ENCODE measurements around the gene ESRRB.

ESRRB gene

DNA sequence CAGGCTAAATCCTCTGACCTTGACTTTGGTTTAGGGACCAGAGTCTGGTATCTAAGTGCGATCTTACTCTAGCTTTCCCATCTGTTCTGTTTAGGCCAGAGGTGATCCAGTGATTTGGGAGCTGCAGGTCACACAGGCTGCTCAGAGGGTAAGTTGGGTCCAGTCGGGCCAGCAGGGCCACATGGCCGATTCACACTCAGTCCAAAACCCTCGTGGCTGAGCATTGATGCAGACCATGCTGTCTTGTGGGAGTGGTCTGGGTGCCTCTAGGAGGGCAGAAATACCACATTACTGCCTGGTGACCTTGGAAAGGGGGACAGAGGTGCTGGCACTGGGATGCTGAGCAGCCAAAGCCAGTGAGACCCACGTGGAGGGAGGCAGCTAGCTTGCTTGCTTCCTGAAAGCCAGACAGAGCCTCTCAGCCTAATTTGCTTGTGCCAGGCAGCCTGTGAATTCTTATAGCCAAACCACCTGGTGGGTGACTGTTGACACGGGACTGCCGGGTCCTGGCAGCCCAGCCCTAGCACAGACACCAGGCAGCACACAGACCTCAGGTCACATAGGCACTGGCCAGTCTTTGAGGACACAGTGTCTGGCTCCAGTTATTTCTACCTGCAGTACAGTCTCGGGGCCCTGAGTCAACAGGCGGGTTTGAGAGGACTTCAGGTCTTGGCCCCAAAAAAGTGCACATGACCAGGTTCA is 31.7 kb downstream of the ESRRB start:
- no peak for DNase-seq (ENCODE audit: low spot score)

DNA sequence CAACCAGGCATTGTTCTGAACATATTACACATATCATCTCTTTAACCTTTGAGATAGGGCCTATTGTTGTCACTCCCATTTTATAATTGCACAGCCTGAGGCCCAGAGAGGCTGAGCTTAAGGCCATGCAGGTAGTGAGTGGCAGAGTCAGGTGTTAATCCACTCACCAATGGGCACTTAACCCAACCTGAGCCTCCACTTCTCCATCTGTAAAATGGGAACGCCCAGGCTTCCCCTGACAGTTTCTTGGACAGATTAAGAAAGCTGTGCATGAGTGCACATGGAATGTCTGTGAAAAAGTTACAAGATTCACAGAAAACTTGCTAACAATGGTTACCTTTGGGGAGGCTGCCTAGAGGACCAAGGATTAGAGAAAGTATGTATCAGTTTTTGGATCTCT is 32.9 kb downstream of the ESRRB start:
- no peak for DNase-seq (ENCODE audit: low spot score)

DNA sequence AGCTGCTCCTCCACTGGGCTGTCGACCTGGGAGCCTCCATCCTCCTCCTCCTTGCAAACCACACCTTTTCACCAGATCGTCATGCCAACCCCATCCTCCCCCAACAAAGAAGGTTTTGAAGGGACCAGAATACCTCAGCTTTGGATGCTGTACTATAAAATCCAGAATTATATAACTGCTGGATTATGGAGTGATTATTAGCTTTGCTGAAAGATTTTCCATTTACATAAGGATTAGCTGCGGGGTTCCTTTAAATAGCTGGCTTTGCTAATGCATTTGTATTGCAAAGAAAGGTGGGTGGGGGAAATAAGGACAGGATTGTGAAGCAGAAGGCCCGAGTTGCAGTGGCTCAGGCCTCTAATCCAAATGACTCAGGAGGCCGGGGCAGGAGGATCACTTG is 36.6 kb downstream of the ESRRB start:
- no peak for DNase-seq (ENCODE audit: low spot score)

DNA sequence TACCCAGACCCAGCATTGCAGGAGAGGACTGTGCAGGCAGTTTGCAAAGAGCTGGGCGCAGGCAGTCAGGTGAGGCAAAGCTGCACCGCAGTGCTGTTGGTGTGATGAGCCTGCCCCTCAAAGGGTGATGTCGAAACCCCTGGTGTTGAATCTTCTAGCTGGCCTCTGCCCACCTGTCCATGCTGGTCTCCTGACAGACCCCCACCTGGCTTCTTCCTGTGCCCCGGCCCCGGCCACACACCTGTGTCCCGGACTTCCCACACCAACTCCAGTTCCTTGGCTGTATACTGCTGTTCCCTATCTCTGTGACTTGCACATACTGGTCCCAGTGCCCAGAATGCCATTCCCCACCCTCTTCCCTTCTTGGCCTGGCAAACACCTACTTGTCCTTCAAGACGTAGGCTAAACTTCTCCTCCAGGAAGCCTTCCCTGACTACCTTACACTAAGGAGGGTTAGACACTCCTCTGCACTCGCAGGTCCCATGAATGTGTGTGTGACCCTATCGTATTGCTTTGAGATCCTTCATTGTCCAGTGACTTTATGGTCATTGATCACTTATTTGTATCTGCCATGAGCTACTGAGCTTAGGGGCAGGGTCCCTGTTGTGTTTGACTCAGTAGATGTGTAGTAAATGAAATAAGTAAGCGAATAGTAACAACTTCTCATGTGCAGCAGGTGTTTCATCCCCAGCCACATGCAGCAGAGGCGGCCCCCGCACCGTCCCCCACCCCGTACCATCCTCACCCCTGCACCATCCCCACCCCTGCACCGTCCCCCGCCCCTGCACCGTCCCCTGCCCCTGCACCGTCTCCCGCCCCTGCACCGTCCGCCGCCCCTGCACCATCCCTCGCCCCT is 37.4 kb downstream of the ESRRB start:
- no peak for DNase-seq (ENCODE audit: low spot score)

DNA sequence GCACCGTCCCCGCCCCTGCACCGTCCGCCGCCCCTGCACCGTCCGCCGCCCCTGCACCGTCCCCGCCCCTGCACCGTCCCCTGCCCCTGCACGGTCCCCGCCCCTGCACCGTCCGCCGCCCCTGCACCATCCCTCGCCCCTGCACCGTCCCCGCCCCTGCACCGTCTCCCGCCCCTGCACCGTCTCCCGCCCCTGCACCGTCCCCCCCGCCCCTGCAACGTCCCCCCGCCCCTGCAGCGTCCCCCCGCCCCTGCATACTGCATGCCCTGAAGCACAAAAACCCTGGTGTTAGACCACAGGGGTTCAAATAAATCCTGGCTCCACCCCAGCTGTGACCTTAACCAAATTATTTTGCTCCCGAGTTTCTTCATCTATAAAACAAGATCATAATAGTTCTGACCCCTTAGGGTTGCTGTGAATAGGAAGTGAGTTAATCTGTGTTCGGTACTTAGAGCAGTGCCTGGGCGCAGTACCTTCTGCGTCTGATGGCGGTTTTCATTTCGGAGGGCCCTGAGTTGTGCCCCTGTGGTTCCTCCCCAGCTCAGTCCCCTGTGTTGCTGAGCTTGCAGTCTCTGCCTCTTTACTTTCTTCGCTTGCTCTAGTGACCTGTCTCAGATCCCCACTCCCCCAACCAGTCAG is 38.1 kb downstream of the ESRRB start:
- peak; percentile 67 for DNase-seq (ENCODE audit: low spot score)

DNA sequence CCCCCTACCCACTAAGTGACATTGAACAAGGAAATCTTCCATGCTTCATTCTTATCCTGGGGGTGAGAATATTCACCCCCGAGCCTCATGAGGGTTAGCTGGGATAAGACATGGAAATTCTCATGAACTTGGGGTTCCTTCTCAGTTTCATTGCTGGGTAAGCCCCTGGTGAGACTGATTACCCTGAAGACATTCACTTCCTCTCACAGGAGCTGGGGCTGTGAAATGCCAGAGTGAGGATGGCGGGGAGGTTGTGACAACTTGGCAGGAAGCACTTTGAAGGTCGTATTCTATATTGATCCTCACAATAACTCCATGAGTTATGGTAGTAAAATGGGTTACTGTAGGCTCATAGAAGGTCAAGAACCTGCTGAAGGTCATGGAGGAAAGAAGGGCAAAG is 43.5 kb downstream of the ESRRB start:
- no peak for DNase-seq (ENCODE audit: low spot score)

DNA sequence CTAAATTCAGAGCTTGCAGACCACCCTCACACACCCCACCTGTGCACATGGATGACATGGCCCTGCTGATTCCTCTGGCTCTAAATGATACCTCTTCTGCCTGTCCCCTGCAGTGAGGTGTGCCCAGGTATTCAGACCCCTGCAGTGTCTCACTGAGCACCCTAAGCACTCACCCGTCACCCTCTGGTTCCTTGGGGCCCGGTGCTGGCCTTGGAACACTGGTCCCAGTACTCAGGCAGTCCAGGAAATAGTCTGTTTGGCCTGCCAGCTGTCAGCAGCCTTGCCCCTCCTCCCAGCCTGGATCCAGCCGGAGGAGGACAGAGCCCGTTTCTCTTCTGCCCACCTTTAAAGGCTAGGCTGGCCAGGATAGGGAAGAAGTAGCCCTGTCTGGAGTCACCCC is 44.9 kb downstream of the ESRRB start:
- no peak for DNase-seq (ENCODE audit: low spot score)

DNA sequence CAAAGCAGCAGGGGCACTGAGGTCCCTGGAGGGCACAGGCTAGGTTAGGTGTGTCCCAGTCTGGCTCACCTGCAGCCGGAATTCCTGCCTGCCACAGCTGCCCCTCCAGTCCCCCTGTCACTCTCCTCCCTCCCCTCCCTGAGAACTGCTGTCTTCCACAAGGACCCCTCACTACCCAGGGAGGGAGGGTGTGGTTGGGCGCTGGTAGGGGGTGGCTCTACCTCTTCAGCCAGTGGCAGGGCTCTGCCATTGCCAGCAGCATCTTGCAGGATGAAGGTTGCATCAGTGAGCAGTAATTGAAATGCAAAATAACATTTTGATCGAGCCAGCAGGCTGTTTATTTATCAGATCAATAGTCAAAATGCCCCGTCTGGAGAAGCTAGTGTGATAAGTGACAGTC is 45.7 kb downstream of the ESRRB start:
- no peak for DNase-seq (ENCODE audit: low spot score)

DNA sequence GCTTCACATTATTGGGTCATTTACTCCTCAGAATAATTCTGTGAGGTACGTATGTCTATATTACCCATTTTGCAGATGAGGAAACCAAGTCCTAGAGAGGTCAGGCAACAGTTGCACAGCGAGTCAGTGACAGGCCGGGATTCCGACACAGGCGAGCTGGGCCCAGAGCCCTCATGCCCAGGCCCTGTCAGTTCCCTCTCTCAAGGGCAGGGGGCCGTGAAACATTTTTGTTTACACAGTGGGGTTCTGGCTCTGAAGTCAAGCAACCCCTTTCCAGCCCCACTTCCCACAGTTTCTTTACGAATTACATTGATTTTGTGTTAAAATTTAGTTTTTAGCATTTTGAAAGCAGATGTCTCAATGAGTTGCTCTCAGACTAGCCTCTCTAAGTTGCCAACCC is 46.7 kb downstream of the ESRRB start:
- DNase-seq (ENCODE audit: low spot score) = no peak

DNA sequence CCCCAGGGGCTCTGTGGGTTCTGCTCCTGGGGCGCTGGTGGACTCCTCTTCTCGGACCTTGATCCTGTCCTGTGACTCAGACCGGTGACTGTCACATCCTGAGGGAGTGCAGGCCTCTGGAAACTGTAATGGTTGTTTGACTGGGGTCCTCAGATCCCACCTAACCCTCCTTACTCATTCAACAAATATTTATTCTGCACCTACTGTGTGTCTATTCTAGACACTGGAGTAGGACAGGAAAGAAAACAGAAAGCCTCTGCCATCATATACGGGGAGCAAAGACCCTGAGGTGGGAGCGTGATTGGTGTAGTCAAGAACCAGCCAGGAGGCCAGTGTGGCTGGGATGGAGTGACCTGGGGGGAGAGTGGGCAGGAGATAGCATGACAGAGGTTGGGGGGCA is 47.6 kb downstream of the ESRRB start:
- DNase-seq (ENCODE audit: low spot score) = no peak

DNA sequence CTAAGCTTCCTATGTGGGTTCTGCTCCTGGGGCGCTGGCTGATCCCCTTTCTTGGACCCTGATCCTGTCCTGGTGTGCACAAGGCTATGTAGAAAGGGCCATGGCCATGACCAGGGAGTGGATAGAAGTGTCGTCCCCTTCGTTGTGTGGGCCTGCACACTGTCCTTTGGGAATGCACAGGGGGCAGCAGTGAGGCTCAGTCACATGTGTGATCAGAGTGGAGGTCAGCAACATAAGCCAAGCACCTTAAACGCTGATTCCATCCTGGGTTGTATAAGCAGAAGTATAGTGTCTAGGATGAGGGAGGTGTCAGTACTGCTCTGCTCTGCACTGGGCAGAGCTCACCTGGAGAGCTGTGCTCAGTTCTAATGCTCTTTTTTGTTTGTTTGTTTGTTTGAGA is 48.4 kb downstream of the ESRRB start:
- DNase-seq (ENCODE audit: low spot score) = no peak

DNA sequence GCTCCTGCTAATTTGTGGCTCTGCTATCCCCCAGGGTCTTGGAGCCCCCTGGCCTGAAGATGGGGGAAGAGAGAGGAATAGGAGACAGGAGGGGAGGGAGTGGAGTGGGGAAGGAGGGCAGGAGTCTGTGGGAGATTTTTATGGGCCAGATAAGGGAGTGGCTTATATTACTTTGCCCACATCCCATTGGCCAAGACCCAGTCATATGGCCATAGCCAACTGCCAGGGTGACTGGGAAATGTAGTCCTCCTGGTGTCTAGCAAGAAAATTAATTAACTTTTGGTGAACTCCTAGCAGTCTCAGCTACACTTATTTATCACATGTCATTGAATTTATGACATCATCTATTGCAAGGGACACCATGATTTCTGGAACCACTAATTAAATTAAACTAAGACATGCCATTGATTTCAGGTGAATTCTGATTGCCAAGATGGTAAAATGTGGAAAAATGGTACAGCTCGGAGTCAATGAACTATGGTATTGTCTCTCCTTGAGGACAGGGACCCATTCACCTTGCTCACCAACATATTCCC is 50.3 kb downstream of the ESRRB start:
- DNase-seq (ENCODE audit: low spot score) = no peak

DNA sequence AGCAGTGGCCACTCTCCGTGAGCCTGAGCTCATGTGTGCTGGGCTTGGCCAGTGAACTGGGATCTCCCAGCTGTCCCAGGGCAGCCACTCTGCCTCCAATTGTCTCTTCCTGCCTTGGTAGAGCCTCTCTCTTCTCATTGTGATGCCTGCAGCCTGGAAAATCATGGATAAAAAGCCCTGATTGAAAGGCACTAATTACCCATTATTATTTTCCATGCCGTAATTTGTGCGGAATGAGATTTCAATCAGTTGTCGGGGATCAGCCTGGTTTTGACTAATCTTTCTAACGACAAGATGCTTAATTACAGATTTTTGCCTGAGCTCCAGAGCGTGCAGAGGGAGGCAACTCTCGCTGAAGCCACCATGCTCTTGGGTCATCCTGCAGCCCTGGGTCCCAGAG is 52.7 kb downstream of the ESRRB start:
- DNase-seq (ENCODE audit: low spot score) = no peak

DNA sequence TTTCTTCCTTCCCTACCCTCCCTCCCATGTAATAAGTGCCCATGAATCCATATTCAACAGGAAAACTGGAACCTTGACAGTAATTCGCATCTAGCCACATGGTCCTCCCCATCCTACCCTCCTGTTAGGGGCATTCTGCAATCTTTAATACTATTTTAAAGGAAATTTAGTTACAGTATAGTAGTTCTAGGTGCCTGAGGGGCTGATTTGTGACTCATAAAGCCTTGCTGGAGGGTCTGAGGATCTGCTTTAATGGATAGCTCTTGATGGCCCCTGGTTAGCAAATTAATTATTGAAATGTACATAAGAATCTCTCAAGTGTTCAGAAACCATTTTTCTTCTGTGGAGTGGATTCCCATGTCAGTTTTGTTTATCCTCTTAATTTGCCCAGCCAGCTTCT is 54.1 kb downstream of the ESRRB start:
- no peak for DNase-seq (ENCODE audit: low spot score)

DNA sequence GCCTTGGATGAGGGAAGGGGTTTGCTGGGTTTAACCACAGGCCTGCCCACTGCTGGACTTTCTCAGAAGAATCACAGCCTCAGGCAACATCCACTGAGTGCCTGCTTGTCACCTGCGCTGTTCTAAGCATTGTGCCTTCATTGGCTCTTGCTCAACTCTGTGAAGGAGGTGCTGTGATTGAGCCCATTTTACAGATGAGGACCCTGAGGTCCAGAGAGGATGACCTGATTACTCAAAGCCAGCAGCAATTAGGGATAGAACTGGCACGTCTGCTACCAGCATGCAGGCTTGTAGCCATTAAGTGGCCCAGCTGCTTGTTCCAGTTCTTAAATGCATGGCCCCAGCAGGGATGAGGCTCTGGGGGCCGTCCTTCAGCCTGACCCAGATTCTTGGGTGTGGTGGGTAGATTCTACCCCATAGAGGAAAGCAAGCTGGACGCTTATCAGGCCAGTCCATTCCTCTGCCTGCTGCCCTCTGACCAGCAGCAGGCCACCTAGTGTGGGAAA is 54.6 kb downstream of the ESRRB start:
- no peak for DNase-seq (ENCODE audit: low spot score)

DNA sequence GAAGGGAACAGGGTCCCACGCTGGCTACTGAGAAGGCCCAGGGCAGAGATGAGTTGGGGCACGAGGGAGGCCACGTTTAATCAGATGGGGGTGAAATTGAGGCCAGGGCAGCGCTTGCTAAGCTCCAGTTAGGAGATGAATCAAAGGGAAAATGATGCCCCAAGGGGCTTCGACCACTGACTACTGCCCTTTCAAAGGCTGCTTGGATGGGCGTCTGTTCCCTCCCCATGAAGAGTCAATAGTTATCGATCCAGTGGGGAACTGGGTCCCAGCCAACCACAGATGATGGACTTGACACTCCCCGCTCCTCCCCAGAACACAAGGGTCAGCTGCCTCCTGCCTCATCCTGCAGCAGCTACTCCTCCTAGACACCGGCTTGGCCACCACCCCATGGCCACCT is 55.6 kb downstream of the ESRRB start:
- no peak for DNase-seq (ENCODE audit: low spot score)

DNA sequence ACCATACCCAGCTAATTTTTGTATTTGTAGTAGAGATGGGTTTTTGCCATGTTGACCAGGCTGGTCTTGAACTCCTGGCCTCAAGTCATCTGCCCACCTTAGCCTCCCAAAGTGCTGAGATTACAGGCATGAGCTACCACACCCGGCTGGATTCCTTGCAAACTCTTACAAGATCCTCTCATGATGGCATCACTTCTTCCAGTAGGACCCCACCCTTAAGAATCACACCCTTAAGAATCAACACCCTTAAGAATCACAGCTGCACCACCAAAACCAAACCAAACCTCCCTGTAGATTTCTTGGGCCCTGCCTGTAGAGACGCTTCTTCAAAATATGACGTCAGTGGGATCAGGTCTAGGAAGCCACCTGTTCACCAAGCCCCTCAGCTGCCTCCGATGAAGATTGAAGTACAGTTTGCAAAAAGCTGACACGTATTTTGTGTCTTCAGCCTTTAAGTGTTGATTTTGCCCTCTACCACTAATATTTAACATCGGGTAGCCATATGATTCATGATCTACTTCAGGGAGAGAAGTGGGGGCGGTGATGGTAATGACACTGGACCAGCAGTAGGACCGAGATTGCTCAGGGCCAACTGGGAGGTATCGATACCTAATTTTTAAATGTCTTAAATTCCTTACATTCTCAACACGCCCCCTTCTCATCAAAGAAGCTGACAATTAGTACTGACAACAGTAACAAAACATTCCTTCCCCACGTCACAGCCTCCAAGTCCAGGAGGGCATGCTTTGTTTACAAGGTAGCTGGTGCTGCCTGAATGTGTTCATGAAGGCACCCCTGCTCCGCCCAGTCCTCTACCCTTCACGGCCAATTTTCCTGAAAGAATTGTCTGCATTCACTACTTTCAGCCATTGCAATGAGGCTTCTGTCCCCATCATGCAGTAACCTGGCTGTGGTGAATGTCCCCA is 57.2 kb downstream of the ESRRB start:
- no peak for DNase-seq (ENCODE audit: low spot score)

DNA sequence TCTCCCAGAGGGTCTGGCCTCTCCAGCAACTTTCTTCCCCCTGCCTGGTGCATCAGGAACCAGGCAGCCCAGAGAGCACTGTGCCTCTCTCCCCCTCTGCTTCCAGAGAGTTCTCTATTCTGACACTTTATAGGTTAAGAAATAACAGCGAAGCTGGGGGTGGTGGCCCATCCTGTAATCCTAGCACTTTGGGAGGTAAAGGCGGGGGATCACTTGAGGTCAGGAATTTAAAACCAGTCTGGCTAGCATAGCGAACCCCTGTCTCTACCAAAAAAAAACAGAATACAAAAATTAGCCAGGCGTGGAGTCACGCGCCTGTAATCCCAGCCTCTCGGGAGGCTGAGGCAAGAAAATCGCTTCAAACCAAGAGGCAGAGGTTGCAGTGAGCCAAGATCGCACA is 58.3 kb downstream of the ESRRB start:
- no peak for DNase-seq (ENCODE audit: low spot score)

DNA sequence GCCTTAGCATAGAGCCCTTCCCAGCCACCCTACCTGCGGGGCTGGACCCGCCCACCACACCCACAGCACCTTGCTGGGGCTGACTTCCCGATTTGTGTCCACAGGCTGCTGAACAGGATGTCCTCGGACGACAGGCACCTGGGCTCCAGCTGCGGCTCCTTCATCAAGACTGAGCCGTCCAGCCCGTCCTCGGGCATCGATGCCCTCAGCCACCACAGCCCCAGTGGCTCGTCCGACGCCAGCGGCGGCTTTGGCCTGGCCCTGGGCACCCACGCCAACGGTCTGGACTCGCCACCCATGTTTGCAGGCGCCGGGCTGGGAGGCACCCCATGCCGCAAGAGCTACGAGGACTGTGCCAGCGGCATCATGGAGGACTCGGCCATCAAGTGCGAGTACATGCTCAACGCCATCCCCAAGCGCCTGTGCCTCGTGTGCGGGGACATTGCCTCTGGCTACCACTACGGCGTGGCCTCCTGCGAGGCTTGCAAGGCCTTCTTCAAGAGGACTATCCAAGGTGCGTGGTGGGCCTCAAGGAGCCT is 63.4 kb downstream of the ESRRB start:
- DNase-seq (ENCODE audit: low spot score) = no peak

DNA sequence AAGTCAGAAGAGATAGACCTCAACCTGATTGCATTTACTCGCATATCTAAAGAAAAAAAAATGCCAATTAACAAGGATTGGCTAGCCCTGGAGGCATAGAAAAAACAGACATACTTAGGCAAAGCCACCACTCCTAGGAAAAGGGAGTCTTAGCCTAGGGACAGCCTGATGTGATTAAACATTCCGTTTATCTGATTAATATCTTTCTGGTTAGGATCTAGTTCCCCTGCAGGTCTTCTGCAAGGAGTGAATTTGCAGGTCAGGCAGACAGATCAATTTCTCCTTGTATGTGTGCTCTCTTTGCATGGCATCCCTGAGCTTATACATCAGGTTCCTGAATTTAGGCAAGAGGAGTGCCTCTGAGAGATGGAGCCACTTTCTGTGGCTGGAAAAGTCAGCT is 70.5 kb downstream of the ESRRB start:
- DNase-seq (ENCODE audit: low spot score) = no peak

DNA sequence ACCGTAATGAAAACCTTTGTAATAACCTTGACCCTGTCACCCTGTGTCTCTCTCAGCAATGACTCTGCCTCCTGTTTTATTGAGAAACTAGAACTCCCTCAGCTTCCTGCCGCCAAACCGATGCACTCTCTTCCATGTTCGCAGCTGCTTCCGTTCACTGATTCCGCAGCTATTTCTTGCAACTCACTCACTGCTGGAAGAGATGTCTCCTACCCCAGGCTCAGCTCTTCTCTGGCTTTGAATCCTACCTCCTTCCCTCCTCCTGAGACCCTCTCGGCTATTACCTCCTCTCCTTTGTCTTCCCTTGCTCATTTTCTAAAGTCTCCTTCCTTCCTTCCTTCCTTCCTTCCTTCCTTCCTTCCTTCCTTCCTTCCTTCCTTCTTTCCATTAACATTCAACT is 71.0 kb downstream of the ESRRB start:
- no peak for DNase-seq (ENCODE audit: low spot score)

Data from ecto neural progenitor cell (in vitro differentiated cells).